ENCODE measurements around the gene OR4C12.
"Not testable (repeated sequence)": the region's sequence is repeated elsewhere in the genome, so short reads cannot be mapped to it uniquely, and the experiment has no call there.

Gene OR4C12

DNA sequence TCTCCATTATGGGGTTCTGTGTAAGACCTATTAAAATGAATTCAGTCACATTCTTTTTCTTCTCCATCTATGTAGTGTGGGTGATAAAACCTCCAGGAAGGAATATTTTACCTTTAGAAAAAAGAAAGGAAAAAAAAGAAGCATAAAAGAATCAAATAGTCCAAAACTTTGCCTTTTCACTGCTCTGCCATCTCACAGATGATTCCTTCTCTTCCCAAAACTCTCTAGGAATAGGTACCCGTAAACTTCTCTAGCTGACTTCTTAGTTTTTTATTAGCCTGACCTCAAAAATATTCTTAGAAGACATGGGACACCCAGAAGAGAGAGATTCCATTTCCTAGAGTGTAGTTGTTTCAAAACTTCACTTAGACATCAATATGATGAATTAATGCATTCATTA lies at the start of gene OR4C12:
TSS of gene OR4C12 (minus strand) at position 101 of the 400 bp plus-strand sequence. CDS start at position 67, 34 bp downstream.
- DNase-seq: not testable (repeated sequence)

DNA sequence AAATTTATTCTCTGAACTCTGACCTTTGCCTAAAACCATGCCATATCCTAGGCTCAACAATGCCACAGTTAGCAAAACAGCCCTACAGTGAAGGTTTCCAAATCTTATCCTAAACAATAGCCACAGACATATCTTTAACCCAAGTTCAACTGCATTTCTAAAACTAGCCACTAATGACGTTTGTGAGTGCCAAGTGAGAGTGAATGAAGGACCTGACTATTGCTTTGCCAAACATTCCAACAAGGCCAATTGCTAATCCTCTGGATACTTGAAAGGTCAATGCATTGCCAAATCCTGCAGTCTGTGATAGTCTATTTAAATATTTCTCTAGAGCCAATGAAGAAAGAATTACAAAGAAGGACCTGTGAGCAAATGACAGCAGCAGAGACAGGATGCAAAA lies 47.9 kb upstream of the OR4C12 start:
- DNase-seq: no peak

DNA sequence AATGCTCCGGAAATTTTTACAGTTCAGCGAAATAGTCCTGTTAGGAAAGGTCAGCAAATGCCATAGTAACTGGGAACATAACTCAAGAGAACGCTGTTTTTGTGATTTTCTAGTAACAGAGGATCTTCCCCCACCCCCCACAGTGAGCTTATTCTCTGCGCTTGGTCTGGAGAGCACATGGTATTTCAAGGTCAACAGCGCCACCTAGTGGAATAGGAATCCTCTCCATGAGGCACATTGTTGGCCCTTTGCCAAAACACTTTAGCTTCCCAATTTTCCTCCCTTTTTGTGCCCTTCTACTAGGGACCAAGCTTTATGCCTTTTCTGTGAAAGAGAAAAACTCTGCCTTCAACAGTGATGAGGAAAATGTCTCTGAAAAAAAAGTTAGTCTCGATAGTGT lies 13.2 kb upstream of the OR4C12 start:
- DNase-seq: peak; percentile 58

DNA sequence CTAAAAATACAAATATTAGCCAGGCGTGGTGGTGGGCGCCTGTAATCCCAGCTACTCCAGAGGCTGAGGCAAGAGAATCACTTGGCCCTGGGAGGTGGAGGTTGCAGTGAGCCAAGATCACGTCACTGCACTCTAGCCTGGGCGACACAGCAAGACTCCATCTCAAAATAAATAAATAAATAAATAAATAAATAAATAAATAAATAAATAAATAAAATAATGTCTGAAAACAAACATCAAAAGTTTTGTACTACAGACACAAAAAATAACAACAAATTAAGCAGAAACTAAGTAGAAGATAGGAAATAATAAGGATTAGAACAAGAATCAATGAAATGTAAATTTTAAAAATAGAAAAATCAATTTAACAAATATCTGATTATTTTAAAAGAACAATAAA lies 8.9 kb downstream of the OR4C12 start:
- not testable (repeated sequence) for DNase-seq

DNA sequence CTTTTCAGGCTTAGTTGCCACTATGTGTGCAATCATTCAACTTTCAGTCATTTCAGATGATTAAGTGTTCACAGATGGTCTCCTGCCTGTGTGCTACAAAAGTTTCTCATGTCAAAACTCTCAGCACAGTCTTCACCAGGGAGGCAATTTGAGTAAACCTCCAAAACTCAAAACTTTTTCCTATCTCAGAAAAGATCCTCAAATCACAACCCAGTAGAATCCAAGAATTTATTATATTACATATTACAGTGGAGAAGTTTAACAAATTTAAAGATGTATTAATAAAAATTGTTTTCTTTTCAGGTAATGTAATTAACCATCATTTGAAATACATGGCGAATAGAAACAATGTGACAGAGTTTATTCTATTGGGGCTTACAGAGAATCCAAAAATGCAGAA lies 30.2 kb downstream of the OR4C12 start, which contains the start of gene OR4C13:
TSS of gene OR4C13 (plus strand) at position 301 of the 400 bp plus-strand sequence. CDS start at position 333, 32 bp downstream.
- DNase-seq: no peak

DNA sequence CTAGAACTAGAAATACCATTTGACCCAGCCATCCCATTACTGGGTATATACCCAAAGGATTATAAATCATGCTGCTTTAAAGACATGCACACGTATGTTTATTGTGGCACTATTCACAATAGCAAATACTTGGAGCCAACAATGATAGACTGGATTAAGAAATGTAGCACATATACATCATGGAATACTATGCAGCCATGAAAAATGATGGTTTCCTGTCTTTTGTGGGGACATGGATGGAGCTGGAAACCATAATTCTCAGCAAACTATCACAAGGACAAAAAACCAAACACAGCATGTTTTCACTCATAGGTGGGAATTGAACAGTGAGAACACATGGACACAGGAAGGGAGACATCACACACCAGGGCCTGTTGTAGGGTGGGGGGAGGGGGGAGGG lies 33.6 kb downstream of the OR4C12 start:
- not testable (repeated sequence) for DNase-seq

Data from activated CD4-positive, alpha-beta T cell treated with anti-CD3 and anti-CD28 coated beads, Interleukin-2, amount 50 U/mL, for 16 hours (primary cell).